WTC11 (cell line): ENCODE results near the gene ZDHHC18.

Experiments used
- CREM ChIP-seq: sonication (generic); formaldehyde crosslinking; IDR thresholded peaks from 2 replicates; pipeline ENCODE4 v1.8.1; 2022; ENCODE audit warnings: mild to moderate bottlenecking, missing genetic modification reagents, moderate library complexity
- CTCF ChIP-seq: fragments of 200-600 bp; IDR thresholded peaks from 2 replicates; pipeline ENCODE4 v1.8.0; 2022; ENCODE audit warnings: antibody characterized with exemption
- ELF4 ChIP-seq: sonication (generic); formaldehyde crosslinking; IDR thresholded peaks from 2 replicates; pipeline ENCODE4 v1.8.1; 2022; ENCODE audit warnings: low read depth, mild to moderate bottlenecking, moderate library complexity, missing genetic modification reagents
- NFE2L1 ChIP-seq: sonication (generic); formaldehyde crosslinking; IDR thresholded peaks from 2 replicates; pipeline ENCODE4 v1.8.1; 2023; ENCODE audit warnings: missing genetic modification reagents
- NFYB ChIP-seq: sonication (generic); formaldehyde crosslinking; conservative IDR thresholded peaks from 2 replicates; pipeline ENCODE4 v1.8.0; 2022; ENCODE audit warnings: low read depth, missing genetic modification reagents
- ZNF423 ChIP-seq: fragments of 250-450 bp; sonication (Bioruptor Pico); IDR thresholded peaks from 2 replicates; pipeline ENCODE4 v2.1.2; 2022; ENCODE audit warnings: mild to moderate bottlenecking, moderate library complexity
- TF ChIP-seq, protein P1 (sequence below): sonication (generic); formaldehyde crosslinking; IDR thresholded peaks from 2 replicates; pipeline ENCODE4 v1.8.1; 2023; ENCODE audit warnings: mild to moderate bottlenecking, missing genetic modification reagents, moderate library complexity

DNA sequence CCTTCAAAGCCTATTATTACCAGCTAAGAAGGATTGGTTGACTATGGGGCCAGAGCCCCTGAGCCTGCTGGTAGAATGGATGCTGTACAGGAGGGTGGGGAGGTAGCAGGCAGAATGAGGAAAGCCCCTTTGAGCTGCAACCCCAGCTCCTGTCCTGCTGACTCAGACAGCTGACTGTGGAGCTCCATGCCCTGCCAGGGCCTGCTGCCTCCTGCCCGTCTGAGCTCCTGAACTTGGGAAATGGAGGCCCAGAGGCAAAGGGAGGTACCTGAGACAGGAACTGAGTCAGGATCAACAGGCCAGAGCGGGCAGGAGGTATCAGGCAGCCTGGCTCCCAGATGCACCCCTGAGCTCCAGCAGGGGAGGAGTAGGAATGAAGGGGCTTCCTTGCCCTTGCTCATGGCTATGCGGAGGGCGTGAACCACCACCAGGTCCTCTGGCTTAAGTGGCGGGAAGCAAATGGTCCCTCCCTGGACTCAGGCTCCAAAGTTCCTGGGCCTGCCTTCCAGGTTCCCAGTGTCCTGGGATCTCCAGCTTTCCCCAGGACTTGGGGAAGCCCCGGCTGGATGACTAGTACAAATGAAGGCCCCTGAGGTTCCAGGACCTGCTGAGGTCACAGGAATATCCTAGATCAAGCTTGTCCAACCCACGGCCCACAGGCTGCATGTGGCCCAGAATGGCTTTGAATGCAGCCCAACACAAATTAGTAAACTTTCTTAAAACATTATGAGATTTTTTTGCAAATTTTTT is 32.6 kb downstream of the ZDHHC18 start:
- TF ChIP-seq CREM (CRISPR knock-in tag) (no peak), NFYB (no peak), ELF4 (no peak), CTCF (no peak), ZNF423 (no peak), NFE2L1 (CRISPR knock-in tag) (no peak)
- TF ChIP-seq, protein P1, sequence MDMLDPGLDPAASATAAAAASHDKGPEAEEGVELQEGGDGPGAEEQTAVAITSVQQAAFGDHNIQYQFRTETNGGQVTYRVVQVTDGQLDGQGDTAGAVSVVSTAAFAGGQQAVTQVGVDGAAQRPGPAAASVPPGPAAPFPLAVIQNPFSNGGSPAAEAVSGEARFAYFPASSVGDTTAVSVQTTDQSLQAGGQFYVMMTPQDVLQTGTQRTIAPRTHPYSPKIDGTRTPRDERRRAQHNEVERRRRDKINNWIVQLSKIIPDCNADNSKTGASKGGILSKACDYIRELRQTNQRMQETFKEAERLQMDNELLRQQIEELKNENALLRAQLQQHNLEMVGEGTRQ, result no peak
